Peyer's patch (tissue), 4 donors: ENCODE data around the gene TRIM31. TPM values are rescaled to one million over a fixed set of nuclear protein-coding genes. Genes with fewer than 3 reads are reported as not detected.
"Not testable (repeated sequence)": the region's sequence is repeated elsewhere in the genome, so short reads cannot be mapped to it uniquely, and the experiment has no call there.

Experiments used
- DNase-seq, 3 donors: peaks; one replicate each; pipeline ENCODE4 v3.0.0-alpha.2; 2017 to 2019
- H3K27ac ChIP-seq, 4 donors: fragments of 200-600 bp; sonication (generic); one replicate each; pipeline ENCODE4 v1.5.1; 2016 to 2019
- H3K27me3 ChIP-seq, 2 donors: fragments of 200-600 bp; sonication (generic); one replicate each; pipeline ENCODE4 v1.5.1; 2019
- H3K36me3 ChIP-seq, 3 donors: fragments of 200-600 bp; sonication (generic); one replicate each; pipeline ENCODE4 v1.5.1; 2016 to 2019
- H3K4me1 ChIP-seq, 4 donors: fragments of 200-600 bp; sonication (generic); one replicate each; pipeline ENCODE4 v1.5.1; 2016 to 2019
- H3K4me3 ChIP-seq, 4 donors: fragments of 200-600 bp; sonication (generic); 1 replicate in 3 of 4; 2 replicates in 1 of 4; pipeline ENCODE4 v1.5.1; 2016 to 2019; ENCODE audit warnings: mild to moderate bottlenecking in 1 of 4
- H3K9me3 ChIP-seq, 4 donors: fragments of 200-600 bp; sonication (generic); one replicate each; pipeline ENCODE4 v1.5.1; 2016 to 2019; ENCODE audit warnings: mild to moderate bottlenecking in 1 of 4
- POLR2A ChIP-seq, 2 donors: fragments of 450-650 bp; IDR thresholded peaks; one replicate each; pipeline ENCODE4 v1.5.1; 2017; ENCODE audit warnings: antibody characterized with exemption in 2 of 2, mild to moderate bottlenecking in 2 of 2, moderate library complexity in 2 of 2
- total RNA-seq, 4 donors: library from RNA; depleted of rRNA; stranded (reverse); fragments of >200 nt; gene quantifications; one replicate each; pipeline ENCODE4 v1.1.0, GENCODE V29; 2016
- TF ChIP-seq, protein P1 (sequence below), 6 experiments: fragments of 450-650 bp in 4 of 6; fragments of 200-600 bp in 2 of 6; sonication (generic) in 1 of 6; IDR thresholded peaks; one replicate each; pipeline ENCODE4 v1.5.1; 2017 to 2019; ENCODE audit warnings: antibody characterized with exemption in 6 of 6, mild to moderate bottlenecking in 3 of 6, moderate library complexity in 1 of 6

Gene TRIM31
- total RNA-seq, 4 donors from 2014 or later, result 9.9 to 56.9 (median 42.0) TPM

DNA sequence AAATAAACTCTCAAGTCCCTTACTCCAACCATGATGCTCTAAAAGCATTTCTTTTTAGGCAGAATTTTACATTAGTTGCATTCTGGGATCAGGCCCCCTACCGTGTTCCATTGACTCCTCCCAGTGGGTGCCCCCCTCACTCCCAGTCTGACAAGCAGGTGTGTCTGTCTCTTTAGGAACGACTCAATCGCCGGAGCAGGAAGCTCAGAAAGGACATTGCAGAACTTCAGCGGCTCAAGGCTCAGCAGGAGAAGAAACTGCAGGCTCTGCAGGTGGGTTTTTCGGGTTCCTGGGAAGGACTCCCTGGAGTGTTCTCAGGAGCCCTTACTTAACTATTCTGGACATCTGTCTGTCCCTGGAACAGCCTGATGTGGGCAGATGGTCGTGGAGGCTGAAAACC is 32.9 kb upstream of the TRIM31 start:
- Histone ChIP-seq H3K36me3 (peaks cover 0 to 8% (median 0%) of the 10 kb centered on the region in 3 donors), H3K4me1 (peaks cover 0 to 8% (median 0%) of the 10 kb centered on the region in 4 donors), H3K27me3 (no peaks in the 10 kb centered on the region), H3K27ac (no peak overlapping the region), H3K9me3 (no peaks in the 10 kb centered on the region), H3K4me3 (no peak overlapping the region)
- TF ChIP-seq, protein P1, sequence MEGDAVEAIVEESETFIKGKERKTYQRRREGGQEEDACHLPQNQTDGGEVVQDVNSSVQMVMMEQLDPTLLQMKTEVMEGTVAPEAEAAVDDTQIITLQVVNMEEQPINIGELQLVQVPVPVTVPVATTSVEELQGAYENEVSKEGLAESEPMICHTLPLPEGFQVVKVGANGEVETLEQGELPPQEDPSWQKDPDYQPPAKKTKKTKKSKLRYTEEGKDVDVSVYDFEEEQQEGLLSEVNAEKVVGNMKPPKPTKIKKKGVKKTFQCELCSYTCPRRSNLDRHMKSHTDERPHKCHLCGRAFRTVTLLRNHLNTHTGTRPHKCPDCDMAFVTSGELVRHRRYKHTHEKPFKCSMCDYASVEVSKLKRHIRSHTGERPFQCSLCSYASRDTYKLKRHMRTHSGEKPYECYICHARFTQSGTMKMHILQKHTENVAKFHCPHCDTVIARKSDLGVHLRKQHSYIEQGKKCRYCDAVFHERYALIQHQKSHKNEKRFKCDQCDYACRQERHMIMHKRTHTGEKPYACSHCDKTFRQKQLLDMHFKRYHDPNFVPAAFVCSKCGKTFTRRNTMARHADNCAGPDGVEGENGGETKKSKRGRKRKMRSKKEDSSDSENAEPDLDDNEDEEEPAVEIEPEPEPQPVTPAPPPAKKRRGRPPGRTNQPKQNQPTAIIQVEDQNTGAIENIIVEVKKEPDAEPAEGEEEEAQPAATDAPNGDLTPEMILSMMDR (IDR thresholded peaks at IDR 0.05), result no peak
- no peak for TF ChIP-seq POLR2A (IDR thresholded peaks at IDR 0.05)
- no peak for DNase-seq

DNA sequence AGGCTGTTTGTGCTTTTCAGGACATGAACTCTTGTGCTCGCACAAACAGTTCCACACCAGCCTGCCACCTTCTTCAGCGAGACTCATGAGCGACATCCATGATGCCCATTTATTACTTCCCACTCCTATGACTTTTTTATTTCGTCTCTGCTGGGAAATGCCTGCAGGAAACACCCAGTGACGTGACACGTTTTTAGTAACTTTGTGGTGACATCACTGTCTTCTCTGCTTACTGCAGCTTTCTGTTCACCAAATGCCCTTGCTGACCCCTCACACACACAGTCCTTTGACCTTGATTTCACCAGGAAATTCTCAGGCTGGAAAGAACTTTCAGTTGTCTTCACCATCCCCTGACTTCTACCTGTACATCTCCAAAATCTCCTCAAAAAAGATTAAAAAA is 31.9 kb upstream of the TRIM31 start:
- Histone ChIP-seq H3K9me3 (no peaks in the 10 kb centered on the region), H3K4me3 (no peak overlapping the region), H3K4me1 (peaks cover 0 to 8% (median 0%) of the 10 kb centered on the region in 4 donors), H3K36me3 (peaks cover 0 to 8% (median 0%) of the 10 kb centered on the region in 3 donors), H3K27me3 (no peaks in the 10 kb centered on the region), H3K27ac (no peak overlapping the region)
- TF ChIP-seq POLR2A (IDR thresholded peaks at IDR 0.05), result no peak
- TF ChIP-seq, protein P1 (IDR thresholded peaks at IDR 0.05), result no peak
- no peak for DNase-seq

DNA sequence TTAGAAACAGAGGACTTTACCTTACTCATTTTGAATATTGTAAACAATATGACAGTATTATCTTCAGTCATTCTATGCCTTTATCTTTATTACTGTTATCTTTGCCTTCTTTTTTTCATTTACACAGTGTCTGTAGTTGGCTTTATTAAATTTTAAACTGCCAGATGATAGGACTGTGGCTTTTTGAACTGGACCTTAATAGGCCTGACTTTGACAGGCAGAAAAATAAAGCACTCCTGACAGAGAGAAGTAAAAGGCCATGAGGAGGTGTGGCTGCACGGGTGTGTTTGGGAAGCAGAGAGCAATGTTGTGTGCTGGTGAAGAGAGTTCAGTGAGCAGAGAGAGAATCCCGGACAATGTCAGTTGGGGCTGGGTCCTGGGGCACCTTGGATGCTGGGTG is 30.9 kb upstream of the TRIM31 start:
- Histone ChIP-seq H3K27me3 (no peaks in the 10 kb centered on the region), H3K4me1 (peaks cover 0 to 8% (median 0%) of the 10 kb centered on the region in 4 donors), H3K4me3 (no peak overlapping the region), H3K36me3 (peaks cover 0 to 8% (median 0%) of the 10 kb centered on the region in 3 donors), H3K9me3 (no peaks in the 10 kb centered on the region), H3K27ac (peak overlapping the region in 1 of 4 donors; percentile 33)
- no peak for DNase-seq
- no peak for TF ChIP-seq POLR2A (IDR thresholded peaks at IDR 0.05)
- TF ChIP-seq, protein P1 (IDR thresholded peaks at IDR 0.05), result no peak

DNA sequence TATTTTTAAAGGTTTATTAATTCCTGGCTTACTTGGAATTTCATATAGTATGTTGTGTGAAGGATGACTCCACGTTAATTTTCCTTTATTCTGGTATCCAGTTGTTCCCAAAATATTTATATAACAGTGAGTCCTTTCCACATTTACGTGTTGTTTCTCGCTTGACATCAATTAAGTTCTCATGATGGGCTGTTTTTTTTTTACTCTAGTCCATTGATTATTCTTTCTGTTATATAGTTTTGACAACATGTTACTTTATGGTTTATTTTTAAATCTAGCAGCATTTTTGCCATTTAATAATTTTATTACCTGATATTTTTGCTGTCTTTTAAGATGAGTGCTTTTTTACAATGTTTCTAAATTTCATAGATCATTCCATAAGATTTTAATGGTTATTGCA is 29.8 kb upstream of the TRIM31 start:
- Histone ChIP-seq H3K4me1 (peaks cover 0 to 8% (median 0%) of the 10 kb centered on the region in 4 donors), H3K27me3 (no peaks in the 10 kb centered on the region), H3K4me3 (no peak overlapping the region), H3K9me3 (no peaks in the 10 kb centered on the region), H3K27ac (no peak overlapping the region), H3K36me3 (peaks cover 0 to 8% (median 0%) of the 10 kb centered on the region in 3 donors)
- TF ChIP-seq POLR2A (IDR thresholded peaks at IDR 0.05), result no peak
- TF ChIP-seq, protein P1 (IDR thresholded peaks at IDR 0.05), result no peak
- DNase-seq, result no peak

DNA sequence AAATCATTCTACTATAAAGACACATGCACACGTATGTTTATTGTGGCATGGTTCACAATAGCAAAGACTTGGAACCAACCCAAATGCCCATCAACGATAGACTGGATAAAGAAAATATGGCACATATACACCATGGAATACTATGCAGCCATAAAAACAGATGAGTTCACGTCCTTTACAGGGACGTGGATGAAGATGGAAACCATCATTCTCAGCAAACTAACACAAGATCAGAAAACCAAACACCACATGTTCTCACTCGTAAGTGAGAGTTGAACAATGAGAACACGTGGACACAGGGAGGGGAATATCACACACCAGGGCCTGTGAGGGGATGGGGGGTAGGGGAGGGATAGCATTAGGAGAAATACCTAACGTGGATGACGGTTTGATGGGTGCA is 27.4 kb upstream of the TRIM31 start:
- H3K9me3 ChIP-seq, DNase-seq, H3K4me3 ChIP-seq, H3K27ac ChIP-seq, H3K27me3 ChIP-seq, H3K36me3 ChIP-seq, H3K4me1 ChIP-seq: not testable (repeated sequence)

DNA sequence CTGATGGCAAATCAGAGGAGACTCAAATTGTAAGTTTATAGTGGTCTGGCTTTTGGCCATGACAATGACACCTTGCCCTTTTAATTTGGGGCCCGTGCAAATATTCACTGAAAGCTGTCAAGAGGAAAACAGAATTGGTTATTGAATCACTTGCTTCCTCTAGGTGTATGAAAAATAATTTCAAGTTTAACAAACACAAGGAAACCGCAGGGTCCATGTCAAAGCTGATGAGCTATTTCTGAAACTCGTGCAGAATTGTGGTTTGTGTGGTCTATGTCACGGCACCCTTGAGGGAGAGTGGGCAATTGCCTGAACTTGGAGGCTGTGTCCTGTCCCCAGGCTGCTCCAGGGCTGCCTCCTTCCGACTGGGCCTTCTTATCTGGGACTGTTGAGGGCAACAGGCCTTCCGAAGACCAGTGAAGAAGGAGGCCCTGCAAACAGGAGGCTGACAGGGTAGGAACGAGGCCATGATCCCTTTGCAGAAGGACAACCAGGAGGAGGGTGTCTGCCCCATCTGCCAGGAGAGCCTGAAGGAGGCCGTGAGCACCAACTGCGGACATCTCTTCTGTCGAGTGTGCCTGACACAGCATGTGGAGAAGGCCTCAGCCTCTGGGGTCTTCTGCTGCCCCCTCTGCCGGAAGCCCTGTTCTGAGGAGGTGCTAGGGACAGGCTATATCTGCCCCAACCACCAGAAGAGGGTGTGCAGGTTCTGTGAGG is 23.8 kb upstream of the TRIM31 start:
- H3K27ac ChIP-seq, result peak overlapping the region in 2 of 4 donors; percentile 38 to 66
- no peaks in the 10 kb centered on the region for H3K4me1 ChIP-seq
- DNase-seq, result no peak
- H3K4me3 ChIP-seq, result peak overlapping the region in 2 of 4 donors; percentile 25 to 35
- H3K9me3 ChIP-seq, result no peaks in the 10 kb centered on the region
- H3K36me3 ChIP-seq, result no peaks in the 10 kb centered on the region
- H3K27me3 ChIP-seq, result no peaks in the 10 kb centered on the region
- TF ChIP-seq, protein P1 (IDR thresholded peaks at IDR 0.05), result no peak
- TF ChIP-seq POLR2A (IDR thresholded peaks at IDR 0.05), result no peak
